Activated naive CD4-positive, alpha-beta T cell treated with anti-CD3 and anti-CD28 coated beads, Interleukin-2, amount 50 U/mL, for 16 hours (primary cell): ENCODE results near the gene FBXO22.
"Not testable (repeated sequence)": the region's sequence is repeated elsewhere in the genome, so short reads cannot be mapped to it uniquely, and the experiment has no call there.

Experiments
- DNase-seq: peaks from one replicate; pipeline ENCODE4 v3.0.0-alpha.2; 2020

FBXO22 gene

DNA sequence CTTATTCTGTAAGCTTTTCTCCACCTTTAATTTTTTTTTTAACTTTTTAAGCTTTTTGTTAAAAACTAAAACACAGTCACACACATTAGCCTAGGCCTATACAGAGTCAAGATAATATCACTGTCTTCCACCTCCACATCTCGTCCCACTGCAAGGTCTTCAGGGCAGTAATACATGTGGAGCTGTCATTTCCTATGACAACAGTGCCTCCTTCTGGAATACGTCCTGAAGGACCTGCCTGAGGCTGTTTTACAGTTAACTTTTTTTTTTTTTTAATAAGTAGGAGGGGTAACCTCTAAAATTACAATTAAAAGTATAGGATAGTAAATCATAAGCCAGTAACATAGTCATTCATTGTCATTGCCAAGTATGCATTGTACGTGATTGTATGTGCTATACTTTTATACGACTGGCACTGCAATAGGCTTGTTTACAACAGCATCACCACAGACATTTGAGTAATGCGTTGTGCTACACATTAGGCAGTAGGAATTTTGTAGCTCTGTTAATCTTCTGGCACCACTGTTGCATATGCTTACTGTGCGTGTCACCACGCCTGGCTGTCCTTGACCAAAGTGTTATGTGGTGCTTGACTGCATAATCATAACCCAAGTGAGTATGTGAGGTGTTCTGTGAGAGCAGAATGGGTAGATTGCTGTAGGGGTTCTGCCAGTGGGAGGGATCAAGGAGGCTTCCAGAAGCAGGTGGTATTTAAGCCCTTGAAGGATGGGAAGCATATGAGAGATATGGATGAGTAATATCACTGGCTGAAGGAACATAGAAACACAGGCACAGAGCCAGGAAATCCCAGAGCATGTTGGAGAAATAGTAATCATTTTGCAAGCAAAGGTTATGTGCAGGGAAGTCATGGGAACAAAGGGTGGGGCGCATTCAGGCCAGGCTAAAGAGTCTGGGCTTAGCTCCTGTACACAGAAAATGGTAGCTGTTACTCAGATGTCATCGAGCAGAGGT, 18.3 kb downstream of the FBXO22 start:
- DNase-seq: no peak

DNA sequence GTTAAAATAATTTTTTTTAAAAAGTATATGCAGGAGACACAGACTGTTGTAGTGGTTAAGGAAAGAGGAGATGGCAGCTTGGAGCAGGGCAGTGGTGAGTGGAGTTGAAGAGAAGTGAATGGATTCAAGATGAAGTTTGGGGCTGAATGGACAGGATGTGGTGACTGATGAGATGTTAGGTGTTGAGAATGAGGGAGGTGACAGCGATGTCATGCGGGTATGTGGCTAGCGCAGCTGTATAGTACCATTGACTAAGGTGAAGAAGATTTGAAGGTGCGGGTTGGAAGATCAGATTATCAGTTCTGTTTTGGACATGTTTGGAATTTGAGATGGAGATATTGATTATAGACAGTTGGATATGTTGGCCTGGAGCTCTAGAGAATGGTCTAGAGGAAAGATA, 20.1 kb downstream of the FBXO22 start:
- DNase-seq: no peak

DNA sequence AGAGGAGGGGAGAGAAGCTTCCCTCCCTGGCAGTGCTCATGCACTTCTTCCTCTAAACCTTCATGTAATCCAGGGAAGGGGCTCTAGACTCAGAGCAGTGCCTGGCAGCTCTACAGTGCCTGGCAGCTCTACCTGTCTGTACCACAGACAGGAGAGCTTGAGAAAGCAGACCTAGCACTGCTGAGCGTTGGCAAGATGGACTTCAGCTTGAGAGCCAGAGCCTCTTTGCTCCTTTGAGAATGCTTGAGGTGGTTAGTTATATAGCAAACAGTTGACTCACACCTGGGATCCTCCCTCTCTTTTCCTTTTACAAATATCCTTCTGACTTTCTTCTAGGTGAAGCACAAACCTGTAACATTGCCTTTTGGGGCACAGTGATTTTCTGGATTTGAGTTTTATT, 20.9 kb downstream of the FBXO22 start:
- no peak for DNase-seq

DNA sequence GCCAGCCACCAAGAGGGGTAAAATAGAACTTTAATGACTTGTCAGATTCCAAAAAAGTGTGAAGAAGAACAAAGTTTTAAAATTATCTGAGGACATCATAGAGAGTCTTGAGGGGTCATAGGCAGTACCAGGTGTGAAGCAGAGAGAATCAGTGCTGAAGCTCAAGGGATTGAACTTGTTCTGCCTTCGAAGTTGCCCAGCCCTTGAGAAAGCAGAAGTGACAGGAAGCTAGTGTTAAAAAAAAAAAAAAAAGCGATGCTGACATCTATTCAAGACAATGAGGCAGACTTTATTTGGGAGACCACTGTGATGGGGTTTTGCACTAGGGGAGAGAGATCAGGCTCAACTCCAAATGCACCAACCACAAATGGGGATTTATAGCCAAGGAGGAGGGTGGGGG, 21.8 kb downstream of the FBXO22 start:
- no peak for DNase-seq

DNA sequence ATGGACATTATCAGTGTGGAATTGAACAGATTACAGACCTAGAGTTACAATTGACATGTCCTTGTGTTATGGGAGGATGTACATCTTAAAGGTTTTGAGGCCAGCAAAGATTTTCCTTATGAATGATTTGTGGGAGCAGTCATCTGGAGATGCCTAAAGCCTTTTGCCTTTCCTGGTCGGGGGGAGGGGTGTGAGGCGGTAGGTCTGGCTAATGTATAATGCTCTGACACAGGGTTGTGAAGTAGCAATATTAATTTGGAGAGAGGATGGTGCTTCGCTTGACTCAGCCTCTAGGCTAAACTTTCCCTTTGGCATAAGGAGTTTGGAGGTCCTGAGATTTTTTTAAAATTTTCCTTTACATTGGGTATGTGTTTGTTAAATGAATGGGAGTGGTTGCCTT, 23.3 kb downstream of the FBXO22 start:
- no peak for DNase-seq

DNA sequence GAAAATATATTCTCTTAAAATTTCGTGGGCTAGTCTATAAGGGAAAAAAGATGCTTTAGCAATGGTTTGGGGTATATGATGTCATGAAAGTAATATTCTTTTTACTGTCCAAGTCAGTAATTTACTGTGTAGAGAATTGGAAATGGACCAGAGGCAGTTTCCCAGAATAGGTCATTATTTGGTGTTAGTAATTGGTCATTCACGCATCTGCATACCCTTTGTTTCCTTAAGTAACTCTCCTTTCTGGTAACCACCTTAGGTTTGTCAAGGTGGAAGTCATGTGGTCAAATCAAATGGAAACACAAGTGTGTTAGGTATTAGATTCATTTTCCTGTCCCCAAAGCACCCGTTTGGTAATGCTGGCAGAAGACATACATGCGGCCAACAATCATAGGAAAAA, 23.9 kb downstream of the FBXO22 start:
- DNase-seq: no peak

DNA sequence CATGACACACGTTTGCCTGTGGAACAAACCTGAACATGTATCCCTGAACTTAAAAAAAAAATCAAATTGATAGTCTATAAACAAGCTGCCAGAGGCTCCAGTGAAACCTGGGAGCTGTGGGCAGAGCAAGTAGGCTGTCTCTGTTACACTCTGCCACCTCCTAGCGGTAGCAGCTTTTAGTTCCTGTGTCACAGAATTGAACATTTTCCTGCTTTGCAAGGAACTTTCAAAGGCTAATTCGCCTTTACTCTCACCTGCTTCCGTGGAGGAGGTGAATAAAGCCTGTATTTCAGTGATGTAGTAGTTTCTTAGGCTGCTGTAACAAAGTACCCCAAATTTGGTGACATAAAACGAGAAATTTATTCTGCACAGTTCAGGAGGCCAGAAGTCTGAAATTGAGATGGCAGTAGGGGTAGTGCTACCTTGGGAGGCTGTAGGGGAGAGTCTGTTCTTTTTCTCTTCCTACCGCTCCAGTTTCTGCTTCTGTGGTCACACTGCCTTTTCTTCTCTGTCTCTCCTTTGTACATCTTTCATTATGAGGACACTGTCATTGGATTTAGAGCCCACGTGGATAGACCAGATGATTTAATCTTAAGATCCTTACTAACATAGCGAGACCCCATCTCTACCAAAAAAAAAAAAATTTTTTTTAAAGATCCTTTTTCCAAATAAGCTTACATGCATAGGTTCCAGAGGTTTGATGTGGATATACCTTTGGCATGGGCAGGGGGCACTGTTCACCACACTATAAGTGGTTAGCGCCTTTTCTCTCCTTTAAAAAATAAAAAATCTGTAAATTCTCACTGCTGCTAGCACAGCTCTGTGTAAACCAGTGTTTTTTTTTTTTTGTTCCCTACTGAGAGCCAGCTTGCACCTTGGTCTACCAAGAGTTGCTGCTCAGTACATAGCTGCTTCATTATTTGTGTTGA, 25.3 kb downstream of the FBXO22 start:
- no peak for DNase-seq

DNA sequence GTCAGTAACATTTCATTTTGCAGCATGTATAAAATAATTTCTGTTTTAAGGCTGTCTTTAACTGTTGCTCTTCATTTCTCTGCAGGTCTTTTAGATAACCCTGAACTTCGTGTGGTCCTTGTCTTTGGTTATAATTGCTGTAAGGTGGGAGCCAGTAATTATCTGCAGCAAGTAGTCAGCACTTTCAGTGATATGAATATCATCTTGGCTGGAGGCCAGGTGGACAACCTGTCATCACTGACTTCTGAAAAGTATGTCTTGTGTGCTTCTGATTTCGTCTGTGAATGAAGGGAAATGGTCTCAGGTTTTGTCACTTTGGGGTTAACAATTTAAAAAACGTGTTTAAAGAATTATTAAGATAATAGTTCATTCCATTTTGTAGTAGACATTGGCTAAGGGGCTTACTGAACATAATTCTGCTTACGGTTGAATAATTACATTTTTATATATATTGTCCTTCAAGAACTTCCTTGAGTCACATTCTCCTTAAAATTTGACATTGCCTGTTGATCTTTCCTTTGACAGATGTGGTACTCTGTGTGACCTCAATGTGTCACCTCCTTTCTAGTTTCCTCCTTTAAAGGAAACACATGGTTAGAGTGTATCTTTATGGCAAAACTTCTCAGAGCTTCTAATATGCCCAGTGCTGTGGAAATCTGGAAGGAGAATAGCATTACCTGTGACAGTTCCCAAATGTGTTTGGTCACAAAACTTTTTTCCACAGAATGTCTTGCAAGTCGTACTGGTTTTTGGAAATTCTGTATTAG, 26.3 kb downstream of the FBXO22 start:
- DNase-seq: no peak

DNA sequence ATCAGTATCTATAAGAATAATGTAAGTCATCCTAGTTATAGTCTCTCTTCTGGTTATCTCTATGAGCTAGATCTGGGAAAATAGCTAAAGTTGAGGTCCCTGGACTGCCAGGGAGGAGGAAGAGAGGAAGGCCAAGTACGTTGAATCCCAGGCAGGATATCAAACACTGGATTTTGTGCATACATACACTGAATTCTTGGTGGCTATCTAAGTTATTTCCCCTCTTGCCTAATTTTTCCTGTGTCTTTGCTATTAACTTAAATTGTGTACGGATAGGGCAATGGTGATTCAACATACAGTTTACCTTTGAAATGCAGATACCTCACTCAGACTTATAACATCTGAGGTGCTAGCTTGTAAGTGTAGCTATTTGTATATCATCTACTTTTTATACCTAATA, 27.2 kb downstream of the FBXO22 start:
- DNase-seq: no peak

DNA sequence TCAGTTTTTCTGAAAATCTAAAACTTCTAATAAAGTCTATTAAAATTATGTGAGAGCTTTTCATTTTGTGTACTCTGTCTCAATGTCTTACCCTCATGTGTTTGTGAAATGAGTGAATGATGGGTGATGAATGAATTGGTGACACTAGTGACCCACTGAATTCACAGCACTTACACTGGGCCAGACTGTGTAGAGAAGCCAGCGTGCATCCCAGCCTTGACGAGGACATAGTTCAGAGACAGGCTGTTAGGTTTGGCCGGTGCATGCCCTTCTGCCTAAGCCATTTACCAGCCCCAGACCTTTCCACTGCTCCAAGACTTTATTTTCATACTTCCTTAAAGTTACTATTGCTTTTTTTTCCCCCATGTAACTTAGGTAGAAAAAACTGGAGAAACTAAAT, 38.8 kb downstream of the FBXO22 start:
- no peak for DNase-seq

DNA sequence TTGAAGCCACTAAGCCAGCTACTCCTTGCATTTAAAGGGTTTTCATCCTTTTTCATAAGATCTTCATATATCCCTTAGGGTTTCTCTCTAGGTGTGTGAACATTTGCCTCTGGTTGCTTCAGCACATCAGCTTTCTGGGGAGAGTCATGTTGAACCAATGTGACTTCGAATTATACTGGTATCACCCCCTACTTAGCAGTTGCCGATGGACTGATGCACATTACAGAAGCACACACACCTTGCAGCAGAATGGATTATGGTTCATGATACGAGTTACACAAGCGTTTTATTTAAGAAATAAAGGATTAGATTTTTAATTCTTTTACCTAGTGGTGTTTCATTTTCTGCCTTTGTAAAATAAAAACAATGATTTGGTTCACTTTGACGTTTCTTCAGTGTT, 39.6 kb downstream of the FBXO22 start:
- no peak for DNase-seq

DNA sequence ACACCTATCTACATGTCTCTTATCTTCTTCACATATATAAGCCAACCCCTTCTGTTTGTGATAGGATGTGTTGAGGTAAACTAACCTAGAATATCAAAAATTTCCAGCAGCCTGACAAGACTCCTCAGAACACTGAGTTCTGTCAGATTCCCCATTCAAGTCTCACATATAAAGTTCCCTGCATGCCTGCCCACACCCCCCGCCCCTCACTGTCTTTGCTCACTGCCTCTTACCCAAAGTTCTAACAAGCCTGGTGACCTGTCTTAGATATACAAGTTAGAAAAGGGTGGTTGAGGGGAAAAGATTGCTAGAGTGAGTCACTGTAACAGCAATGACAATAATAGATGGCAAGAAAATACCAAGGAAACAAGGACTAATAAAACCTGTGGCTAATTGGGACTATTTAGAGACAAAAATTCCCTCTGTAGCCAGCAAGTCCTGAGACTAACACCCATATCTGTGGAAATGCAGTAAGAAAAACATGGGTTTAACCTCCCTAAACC, 40.1 kb downstream of the FBXO22 start:
- DNase-seq: no peak

DNA sequence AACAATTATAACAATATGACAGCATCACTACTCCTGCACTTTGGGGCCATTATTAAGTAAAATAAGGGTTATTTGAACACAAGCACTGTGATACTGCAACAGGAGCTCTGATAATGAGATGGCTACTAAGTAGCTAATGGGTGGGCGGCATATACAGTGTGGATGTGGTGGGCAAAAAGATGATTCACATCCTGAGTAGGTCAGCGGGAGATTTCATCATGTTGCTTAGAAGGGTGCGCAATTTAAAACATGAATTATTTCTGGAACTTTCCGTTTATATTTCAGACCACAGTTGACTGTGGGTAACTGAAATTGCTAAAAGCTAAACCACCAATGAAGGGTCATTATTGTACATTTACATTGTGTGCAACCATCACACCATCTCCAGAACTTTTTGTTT, 42.3 kb downstream of the FBXO22 start:
- no peak for DNase-seq

DNA sequence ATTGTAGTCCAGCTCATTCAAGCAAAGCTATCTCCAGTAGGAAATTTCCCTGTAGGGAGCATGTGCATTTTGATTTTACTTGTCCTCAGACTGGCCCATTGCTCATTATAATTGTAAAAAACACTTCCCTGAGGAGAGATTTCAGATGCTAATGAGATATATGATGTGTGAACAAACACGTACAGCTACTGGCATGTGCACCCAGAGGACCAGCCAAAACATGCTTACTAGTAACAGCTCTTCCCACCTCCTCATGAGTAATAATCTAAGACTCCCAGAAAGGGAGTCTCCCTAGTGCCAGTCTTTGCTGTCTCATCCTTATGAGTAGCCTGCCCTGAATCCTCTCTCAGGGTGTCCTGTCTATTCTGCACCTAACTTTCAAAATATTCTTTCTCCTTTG, 43.4 kb downstream of the FBXO22 start:
- no peak for DNase-seq

DNA sequence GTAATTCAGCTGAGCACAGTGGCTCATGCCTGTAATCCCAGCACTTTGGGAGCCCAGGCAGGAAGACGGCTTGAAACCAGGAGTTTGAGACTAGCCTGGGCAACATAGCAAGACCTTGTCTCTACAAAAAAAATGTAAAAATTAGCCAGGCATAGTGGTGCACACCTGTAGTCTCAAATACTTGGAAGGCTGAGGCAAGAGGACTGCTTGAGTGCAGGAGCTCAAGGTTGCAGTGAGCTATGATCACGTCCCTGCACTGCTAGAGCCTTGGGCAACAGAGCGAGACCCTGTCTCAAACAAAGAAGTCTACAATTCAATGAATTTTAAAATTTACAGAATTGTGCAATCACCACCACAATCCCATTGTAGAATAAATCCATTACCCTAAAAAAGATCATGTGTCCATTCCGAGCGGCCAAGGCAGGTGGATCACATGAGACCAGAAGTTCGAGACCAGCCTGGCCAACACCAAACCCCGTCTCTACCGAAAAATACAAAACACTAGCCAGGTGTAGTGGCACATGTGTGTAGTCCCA, 45.2 kb downstream of the FBXO22 start:
- no peak for DNase-seq

DNA sequence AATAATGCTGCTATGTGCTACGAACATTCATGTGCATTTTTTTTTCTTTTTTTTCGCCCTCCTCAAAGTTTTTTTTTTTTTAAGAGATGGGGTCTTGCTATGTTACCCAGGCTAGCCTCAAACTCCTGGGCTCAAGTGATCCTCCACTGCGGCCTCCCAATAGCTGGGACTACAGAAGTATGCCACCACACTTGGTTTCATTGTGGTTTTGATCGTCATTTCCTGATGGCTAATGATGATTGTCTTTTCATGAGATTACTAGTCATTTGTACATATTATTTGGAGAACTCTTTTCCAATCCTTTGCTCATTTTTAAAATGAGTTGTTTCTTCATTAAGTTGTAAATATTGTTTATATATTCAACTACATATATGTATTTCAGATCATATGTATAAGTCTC, 48.8 kb downstream of the FBXO22 start:
- DNase-seq: no peak

DNA sequence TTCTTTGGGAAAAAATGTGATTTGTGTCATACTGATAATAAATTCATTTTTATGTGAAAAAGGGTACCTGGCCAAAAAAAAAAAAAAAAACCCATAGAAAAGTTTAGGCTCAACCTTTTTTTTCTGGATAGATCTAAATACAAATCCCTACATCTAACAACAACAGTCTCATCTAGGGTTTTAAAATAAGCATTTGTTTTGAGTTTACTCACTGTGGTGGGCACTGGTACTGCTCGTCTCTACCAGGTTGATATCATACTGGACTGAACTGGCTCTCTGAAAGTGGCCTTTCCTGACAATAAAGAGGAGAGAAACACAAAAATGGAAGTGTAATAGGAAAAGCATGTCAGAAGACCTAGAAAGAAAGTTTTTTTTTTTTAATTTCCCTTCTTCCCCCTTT, 52.0 kb downstream of the FBXO22 start:
- DNase-seq: no peak

DNA sequence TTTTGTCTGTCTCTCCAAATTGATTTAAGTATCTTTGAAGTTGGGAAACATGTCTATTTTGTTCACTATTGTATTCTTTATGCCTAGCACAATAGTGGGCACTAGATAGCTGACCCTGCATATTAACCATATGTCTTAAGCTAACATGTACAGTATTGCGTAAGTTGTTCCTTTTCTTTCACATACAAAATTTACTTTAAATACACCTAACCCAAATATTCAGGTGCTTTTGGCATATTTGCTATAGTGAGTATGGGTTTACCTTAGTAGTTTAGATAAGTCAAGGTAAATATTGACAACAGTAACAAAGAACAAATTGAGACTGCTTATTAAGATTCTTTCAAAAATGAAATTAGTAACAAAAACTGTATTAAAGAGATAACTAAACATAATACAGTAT, 57.7 kb downstream of the FBXO22 start:
- DNase-seq: no peak

DNA sequence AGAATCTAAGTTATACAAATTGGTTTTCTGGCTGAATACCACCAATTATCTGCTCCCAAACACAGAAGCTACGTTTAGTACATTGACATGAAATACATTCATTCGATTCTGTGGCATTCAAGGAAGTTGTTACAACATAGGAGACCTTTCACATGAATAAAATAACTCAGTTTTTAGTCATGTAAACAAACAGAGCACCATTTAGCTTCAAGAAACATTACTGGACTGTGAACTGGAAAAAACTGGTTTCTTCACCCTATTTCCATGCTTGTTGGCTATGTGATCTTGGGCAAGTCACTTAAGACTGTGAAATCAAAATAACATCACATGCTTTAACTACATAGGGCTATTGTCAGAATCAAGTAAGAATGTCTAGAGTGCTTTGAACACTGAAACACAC, 62.4 kb downstream of the FBXO22 start:
- DNase-seq: no peak

DNA sequence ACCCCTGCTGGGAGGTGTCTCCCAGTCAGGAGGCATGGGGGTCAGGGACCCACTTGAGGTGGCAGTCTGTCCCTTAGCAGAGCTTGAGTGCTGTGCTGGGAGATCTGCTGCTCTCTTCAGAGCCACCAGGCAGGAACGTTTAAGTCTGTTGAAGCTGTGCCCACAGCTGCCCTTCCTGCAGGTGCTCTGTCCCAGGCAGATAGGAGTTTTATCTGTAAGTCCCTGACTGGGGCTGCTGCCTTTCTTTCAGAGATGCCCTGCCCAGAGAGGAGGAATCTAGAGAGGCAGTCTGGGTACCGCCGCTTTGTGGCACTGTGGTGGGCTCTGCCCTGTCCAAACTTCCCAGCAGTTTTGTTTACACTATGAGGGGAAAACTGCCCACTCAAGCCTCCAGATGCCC, 73.1 kb downstream of the FBXO22 start:
- DNase-seq: not testable (repeated sequence)

DNA sequence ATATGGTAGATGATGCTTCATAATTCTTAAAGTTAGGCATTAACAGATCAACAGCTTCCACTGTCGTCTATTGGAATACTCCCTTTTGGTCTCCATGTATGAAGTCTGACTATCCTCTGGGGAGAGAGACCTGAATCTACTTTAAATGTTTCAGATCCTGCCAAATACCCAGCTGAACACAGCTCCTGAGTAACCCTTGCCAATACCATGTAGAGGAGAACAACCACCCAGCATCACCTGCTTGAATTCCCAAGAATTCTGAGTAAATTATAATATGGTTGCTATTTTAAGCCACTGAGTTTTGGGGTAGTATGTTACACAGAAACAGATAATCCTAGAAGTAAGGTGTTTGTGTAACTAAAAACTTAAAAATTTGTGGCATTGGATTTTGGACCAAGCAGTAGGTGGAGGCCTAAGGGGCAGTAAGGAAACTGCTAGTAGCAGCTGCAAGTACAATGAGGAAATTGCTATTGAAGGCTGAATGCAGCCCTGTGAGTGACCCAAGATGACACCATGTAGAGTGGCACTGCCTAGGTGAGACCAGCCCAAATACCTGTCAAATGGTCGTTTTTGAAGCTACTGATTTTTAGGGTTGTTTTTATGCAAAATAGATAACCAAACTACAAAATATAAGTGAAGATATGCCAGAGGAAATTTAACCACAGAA, 77.6 kb downstream of the FBXO22 start:
- DNase-seq: no peak

DNA sequence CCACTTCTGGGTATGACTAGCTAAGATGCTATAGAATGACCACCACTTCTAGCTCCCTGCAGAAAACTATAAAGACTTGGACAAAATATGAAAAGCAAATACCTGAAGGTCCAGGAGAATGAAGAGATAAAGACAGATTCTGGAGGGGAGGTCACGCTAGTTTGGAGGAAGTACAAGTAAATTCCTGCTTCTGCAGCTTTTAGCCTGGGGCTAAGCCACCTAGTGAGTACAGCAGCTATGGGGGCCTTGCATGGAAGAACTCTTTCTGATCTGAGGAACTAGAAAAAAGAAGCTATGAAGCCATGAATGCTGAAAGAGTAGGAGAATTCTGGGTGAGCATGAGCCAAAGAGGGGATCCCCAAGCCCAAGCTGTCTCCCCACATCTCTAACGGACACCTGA, 78.8 kb downstream of the FBXO22 start:
- DNase-seq: no peak
